Measurements from ENCODE around the gene APPBP2. TPM values are rescaled to one million over a fixed set of nuclear protein-coding genes. Genes with fewer than 3 reads are reported as not detected.

The APPBP2 gene
- total RNA-seq, 1 experiment from 2014 or later = 33.1 TPM

DNA sequence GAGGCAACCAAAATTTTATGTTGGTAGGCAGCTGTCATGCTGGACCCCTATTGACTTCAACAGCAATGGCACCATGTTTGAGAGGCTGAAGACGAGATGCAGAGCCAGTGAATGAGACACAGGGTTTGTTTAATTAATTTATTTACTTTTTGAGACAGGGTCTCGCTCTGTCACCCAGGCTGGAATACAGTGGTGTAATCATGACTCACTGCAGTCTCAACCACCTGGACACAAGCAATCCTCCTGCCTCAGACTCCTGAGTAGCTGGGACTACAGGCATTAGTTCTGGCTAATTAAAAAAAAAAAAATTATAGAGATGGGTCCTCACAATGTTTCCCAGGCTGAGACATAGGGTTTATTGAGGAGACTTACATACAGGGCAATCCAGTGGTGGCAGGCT is 37.7 kb upstream of the APPBP2 start:
- Mint-ChIP-seq H3K4me1 (ENCODE audit: insufficient read depth, unreplicated experiment) (no peaks in the 10 kb centered on the region), H3K9me3 (ENCODE audit: unreplicated experiment) (no peaks in the 10 kb centered on the region), H3K4me3 (ENCODE audit: unreplicated experiment) (no peak overlapping the region), H3K27ac (ENCODE audit: low read depth, unreplicated experiment) (no peak overlapping the region), H3K27me3 (ENCODE audit: insufficient read depth, unreplicated experiment) (no peaks in the 10 kb centered on the region), H3K36me3 (ENCODE audit: insufficient read depth, unreplicated experiment) (no peaks in the 10 kb centered on the region)
- peak; percentile 14 for DNase-seq (ENCODE audit: unreplicated experiment)
- POLR2A ChIA-PET = no interaction called here
- intact Hi-C loops (cut with micrococcal nuclease) = no loop called here
- BruUV-seq (replicated peaks) = no TSS peak
- CTCF ChIA-PET = no interaction called here
- TF ChIP-seq, protein P1, sequence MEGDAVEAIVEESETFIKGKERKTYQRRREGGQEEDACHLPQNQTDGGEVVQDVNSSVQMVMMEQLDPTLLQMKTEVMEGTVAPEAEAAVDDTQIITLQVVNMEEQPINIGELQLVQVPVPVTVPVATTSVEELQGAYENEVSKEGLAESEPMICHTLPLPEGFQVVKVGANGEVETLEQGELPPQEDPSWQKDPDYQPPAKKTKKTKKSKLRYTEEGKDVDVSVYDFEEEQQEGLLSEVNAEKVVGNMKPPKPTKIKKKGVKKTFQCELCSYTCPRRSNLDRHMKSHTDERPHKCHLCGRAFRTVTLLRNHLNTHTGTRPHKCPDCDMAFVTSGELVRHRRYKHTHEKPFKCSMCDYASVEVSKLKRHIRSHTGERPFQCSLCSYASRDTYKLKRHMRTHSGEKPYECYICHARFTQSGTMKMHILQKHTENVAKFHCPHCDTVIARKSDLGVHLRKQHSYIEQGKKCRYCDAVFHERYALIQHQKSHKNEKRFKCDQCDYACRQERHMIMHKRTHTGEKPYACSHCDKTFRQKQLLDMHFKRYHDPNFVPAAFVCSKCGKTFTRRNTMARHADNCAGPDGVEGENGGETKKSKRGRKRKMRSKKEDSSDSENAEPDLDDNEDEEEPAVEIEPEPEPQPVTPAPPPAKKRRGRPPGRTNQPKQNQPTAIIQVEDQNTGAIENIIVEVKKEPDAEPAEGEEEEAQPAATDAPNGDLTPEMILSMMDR (IDR thresholded peaks at IDR 0.05; ENCODE audit: unreplicated experiment) = no peak

- Mint-ChIP-seq H3K27ac (ENCODE audit: low read depth, unreplicated experiment) (no peak overlapping the region), H3K9me3 (ENCODE audit: unreplicated experiment) (no peaks in the 10 kb centered on the region), H3K36me3 (ENCODE audit: insufficient read depth, unreplicated experiment) (peaks cover 6% of the 10 kb centered on the region), H3K4me3 (ENCODE audit: unreplicated experiment) (no peak overlapping the region), H3K27me3 (ENCODE audit: insufficient read depth, unreplicated experiment) (no peaks in the 10 kb centered on the region), H3K4me1 (ENCODE audit: insufficient read depth, unreplicated experiment) (no peaks in the 10 kb centered on the region)
- intact Hi-C loops (cut with micrococcal nuclease) = no loop called here
- DNase-seq (ENCODE audit: unreplicated experiment) = no peak
- no TSS peak for BruUV-seq (replicated peaks)
- TF ChIP-seq, protein P1 (IDR thresholded peaks at IDR 0.05; ENCODE audit: unreplicated experiment) = no peak
- POLR2A ChIA-PET = interaction anchor here (0.6 to 0.8 kb wide), 2 partner anchors 14 to 36 kb away, joined by 4 to 5 read pairs; no protein-coding TSS in a partner anchor
- CTCF ChIA-PET = interaction anchor here (0.7 to 1.1 kb wide), 3 partner anchors 9 to 401 kb away, joined by 3 to 4 read pairs (median 3); no protein-coding TSS in a partner anchor
Measured at GRCh38 chr17:60562421-60562820, 36.4 kb upstream of the APPBP2 start.

GRCh38 chr17:60560860-60561257 is 34.8 kb upstream of the APPBP2 start:
- intact Hi-C loops (cut with micrococcal nuclease) = no loop called here
- H3K4me1 Mint-ChIP-seq (ENCODE audit: insufficient read depth, unreplicated experiment) = no peaks in the 10 kb centered on the region
- ChIA-PET CTCF (interaction anchor here (1.7 kb wide), 1 partner anchor 9 kb away, joined by 5 read pairs; no protein-coding TSS in a partner anchor), POLR2A (no interaction called here)
- no peaks in the 10 kb centered on the region for H3K27me3 Mint-ChIP-seq (ENCODE audit: insufficient read depth, unreplicated experiment)
- H3K4me3 Mint-ChIP-seq (ENCODE audit: unreplicated experiment) = no peak overlapping the region
- H3K9me3 Mint-ChIP-seq (ENCODE audit: unreplicated experiment) = no peaks in the 10 kb centered on the region
- H3K27ac Mint-ChIP-seq (ENCODE audit: low read depth, unreplicated experiment) = no peak overlapping the region
- DNase-seq (ENCODE audit: unreplicated experiment) = no peak
- BruUV-seq (replicated peaks) = no TSS peak
- TF ChIP-seq, protein P1 (IDR thresholded peaks at IDR 0.05; ENCODE audit: unreplicated experiment) = no peak
- peaks cover 6% of the 10 kb centered on the region for H3K36me3 Mint-ChIP-seq (ENCODE audit: insufficient read depth, unreplicated experiment)

- no TSS peak for BruUV-seq (replicated peaks)
- no peak overlapping the region for H3K4me3 Mint-ChIP-seq (ENCODE audit: unreplicated experiment)
Measured at GRCh38 chr17:60559995-60560859, 34.2 kb upstream of the APPBP2 start.

More at GRCh38 chr17:60559995-60560859, 34.2 kb upstream of the APPBP2 start:
- Mint-ChIP-seq H3K27ac (ENCODE audit: low read depth, unreplicated experiment) (no peak overlapping the region), H3K36me3 (ENCODE audit: insufficient read depth, unreplicated experiment) (peaks cover 6% of the 10 kb centered on the region), H3K9me3 (ENCODE audit: unreplicated experiment) (no peaks in the 10 kb centered on the region), H3K4me1 (ENCODE audit: insufficient read depth, unreplicated experiment) (no peaks in the 10 kb centered on the region), H3K27me3 (ENCODE audit: insufficient read depth, unreplicated experiment) (no peaks in the 10 kb centered on the region)
- intact Hi-C loops (cut with micrococcal nuclease) = no loop called here
- no peak for DNase-seq (ENCODE audit: unreplicated experiment)
- POLR2A ChIA-PET = interaction anchor here (0.6 kb wide), 1 partner anchor 42 kb away, joined by 3 read pairs; no protein-coding TSS in a partner anchor
- TF ChIP-seq, protein P1 (IDR thresholded peaks at IDR 0.05; ENCODE audit: unreplicated experiment) = no peak
- CTCF ChIA-PET = interaction anchor here (1.7 kb wide), 1 partner anchor 9 kb away, joined by 5 read pairs; no protein-coding TSS in a partner anchor

Data from MCF 10A (cell line).